ENCODE data around the gene TRAPPC2.

TRAPPC2 gene

GRCh38 chrX:13750812-13751211 is 16.4 kb upstream of the TRAPPC2 start:
- H3K9me2 ChIP-seq (ENCODE audit: low read depth, low read length), result no peaks in the 10 kb centered on the region
- H3K9ac ChIP-seq (ENCODE audit: low read length), result no peak overlapping the region
- H3K4me1 ChIP-seq (ENCODE audit: insufficient read depth, low read length, severe bottlenecking), result peaks cover 17% of the 10 kb centered on the region
- TF ChIP-seq EZH2 (IDR thresholded peaks at IDR 0.05; ENCODE audit: borderline replicate concordance, low read length), result no peak
- TF ChIP-seq CTCF (IDR thresholded peaks at IDR 0.05; ENCODE audit: low read length), result no peak
- peaks cover 79% of the 10 kb centered on the region for H3K36me3 ChIP-seq (ENCODE audit: insufficient read depth, low read length)
- H3K4me3 ChIP-seq (ENCODE audit: low read depth, low read length, poor library complexity, severe bottlenecking), result no peak overlapping the region
- H3K9me3 ChIP-seq (ENCODE audit: low read length), result no peaks in the 10 kb centered on the region
- no peaks in the 10 kb centered on the region for H3K79me2 ChIP-seq (ENCODE audit: insufficient read depth, low read length)
- no peak overlapping the region for H3K4me2 ChIP-seq (ENCODE audit: low read length)
- no peak overlapping the region for H2AFZ ChIP-seq (ENCODE audit: low read length)
- H4K20me1 ChIP-seq (ENCODE audit: insufficient read depth, low read length), result no peaks in the 10 kb centered on the region
- no peaks in the 10 kb centered on the region for H3K27me3 ChIP-seq (ENCODE audit: insufficient read depth, low read length)
- no peak overlapping the region for H3K27ac ChIP-seq (ENCODE audit: low read depth, low read length, poor library complexity, severe bottlenecking)
- H3F3A ChIP-seq (ENCODE audit: insufficient read depth, low read length), result no peaks in the 10 kb centered on the region

GRCh38 chrX:13750204-13750603 is 15.8 kb upstream of the TRAPPC2 start:
- H3K4me2 ChIP-seq (ENCODE audit: low read length), result no peak overlapping the region
- H3K27me3 ChIP-seq (ENCODE audit: insufficient read depth, low read length), result no peaks in the 10 kb centered on the region
- peaks cover 17% of the 10 kb centered on the region for H3K4me1 ChIP-seq (ENCODE audit: insufficient read depth, low read length, severe bottlenecking)
- no peaks in the 10 kb centered on the region for H3F3A ChIP-seq (ENCODE audit: insufficient read depth, low read length)
- H4K20me1 ChIP-seq (ENCODE audit: insufficient read depth, low read length), result no peaks in the 10 kb centered on the region
- no peaks in the 10 kb centered on the region for H3K9me2 ChIP-seq (ENCODE audit: low read depth, low read length)
- H3K4me3 ChIP-seq (ENCODE audit: low read depth, low read length, poor library complexity, severe bottlenecking), result no peak overlapping the region
- H3K9ac ChIP-seq (ENCODE audit: low read length), result no peak overlapping the region
- H3K27ac ChIP-seq (ENCODE audit: low read depth, low read length, poor library complexity, severe bottlenecking), result no peak overlapping the region
- no peak for TF ChIP-seq EZH2 (IDR thresholded peaks at IDR 0.05; ENCODE audit: borderline replicate concordance, low read length)
- peak; percentile 35; the same call in 1 of the 2 replicates for TF ChIP-seq CTCF (IDR thresholded peaks at IDR 0.05; ENCODE audit: low read length)
- H2AFZ ChIP-seq (ENCODE audit: low read length), result no peak overlapping the region
- no peaks in the 10 kb centered on the region for H3K9me3 ChIP-seq (ENCODE audit: low read length)
- no peaks in the 10 kb centered on the region for H3K79me2 ChIP-seq (ENCODE audit: insufficient read depth, low read length)
- H3K36me3 ChIP-seq (ENCODE audit: insufficient read depth, low read length), result peaks cover 74% of the 10 kb centered on the region

GRCh38 chrX:13748486-13748885 is 14.1 kb upstream of the TRAPPC2 start:
- H3K9me3 ChIP-seq (ENCODE audit: low read length), result no peaks in the 10 kb centered on the region
- H3K4me1 ChIP-seq (ENCODE audit: insufficient read depth, low read length, severe bottlenecking), result peaks cover 13% of the 10 kb centered on the region
- H3K27ac ChIP-seq (ENCODE audit: low read depth, low read length, poor library complexity, severe bottlenecking), result no peak overlapping the region
- peaks cover 78% of the 10 kb centered on the region for H3K36me3 ChIP-seq (ENCODE audit: insufficient read depth, low read length)
- TF ChIP-seq EZH2 (IDR thresholded peaks at IDR 0.05; ENCODE audit: borderline replicate concordance, low read length), result no peak
- TF ChIP-seq CTCF (IDR thresholded peaks at IDR 0.05; ENCODE audit: low read length), result no peak
- H4K20me1 ChIP-seq (ENCODE audit: insufficient read depth, low read length), result no peaks in the 10 kb centered on the region
- no peaks in the 10 kb centered on the region for H3K79me2 ChIP-seq (ENCODE audit: insufficient read depth, low read length)
- H3K9me2 ChIP-seq (ENCODE audit: low read depth, low read length), result no peaks in the 10 kb centered on the region
- no peak overlapping the region for H2AFZ ChIP-seq (ENCODE audit: low read length)
- H3K4me3 ChIP-seq (ENCODE audit: low read depth, low read length, poor library complexity, severe bottlenecking), result no peak overlapping the region
- no peak overlapping the region for H3K4me2 ChIP-seq (ENCODE audit: low read length)
- no peak overlapping the region for H3K9ac ChIP-seq (ENCODE audit: low read length)
- no peaks in the 10 kb centered on the region for H3F3A ChIP-seq (ENCODE audit: insufficient read depth, low read length)
- H3K27me3 ChIP-seq (ENCODE audit: insufficient read depth, low read length), result no peaks in the 10 kb centered on the region
